Sigmoid colon (tissue), 3 donors: Measurements from ENCODE around the gene MOK.

ENCODE experiments used
- CTCF ChIP-seq, 4 experiments: fragments of 450-650 bp in 3 of 4; fragments of 200-600 bp in 1 of 4; IDR thresholded peaks; one replicate each; pipeline ENCODE4 v1.5.1; 2016 to 2019; ENCODE audit warnings: antibody characterized with exemption in 4 of 4, mild to moderate bottlenecking in 3 of 4, moderate library complexity in 2 of 4
- POLR2A ChIP-seq, 2 donors: fragments of 450-650 bp; IDR thresholded peaks; one replicate each; pipeline ENCODE4 v1.6.1; 2016; ENCODE audit warnings: antibody characterized with exemption in 2 of 2, mild to moderate bottlenecking in 2 of 2, moderate library complexity in 2 of 2

DNA sequence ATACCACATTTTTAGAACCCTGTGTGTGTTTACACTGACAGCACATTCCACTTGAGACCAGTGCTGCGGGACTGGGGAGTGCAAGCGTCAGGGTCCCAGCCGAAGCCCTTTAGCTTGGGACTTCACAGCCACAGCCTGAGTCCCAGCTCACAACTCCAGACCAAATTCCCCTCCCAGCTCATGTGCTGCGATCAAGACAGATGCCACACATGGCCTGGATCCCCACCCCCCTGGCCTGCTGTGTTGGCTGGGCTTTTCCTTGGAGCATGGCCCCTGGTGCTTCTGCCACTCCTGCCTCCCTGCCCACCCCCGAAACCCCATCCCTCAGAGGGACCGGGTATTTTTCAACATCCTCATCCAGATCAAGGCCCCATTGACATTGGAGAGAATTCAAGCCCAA, 101.6 kb downstream of the MOK start:
- TF ChIP-seq CTCF (IDR thresholded peaks at IDR 0.05) (no peak), POLR2A (IDR thresholded peaks at IDR 0.05) (no peak)
